Measurements from ENCODE around the gene RIMBP2. TPM values are rescaled to one million over a fixed set of nuclear protein-coding genes. Genes with fewer than 3 reads are reported as not detected.

Gene RIMBP2
- total RNA-seq, 1 donor from 2014 or later: not detected

DNA sequence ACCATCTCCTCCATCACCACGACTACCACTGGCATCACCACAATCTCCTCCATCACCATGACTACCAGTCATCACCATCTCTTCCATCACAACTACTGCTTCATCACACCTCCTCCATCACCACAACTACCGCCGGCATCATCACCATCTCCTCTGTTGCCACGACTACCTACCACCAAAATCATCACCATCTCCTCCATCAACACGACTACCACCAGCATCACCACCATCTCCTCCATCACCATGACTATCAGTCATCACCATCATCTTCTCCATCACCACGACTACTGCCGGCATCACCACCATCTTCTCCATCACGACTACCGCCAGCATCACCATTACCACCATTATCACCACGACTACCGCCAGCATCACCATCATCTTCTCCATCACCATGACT lies 89.5 kb downstream of the RIMBP2 start:
- no peak for DNase-seq

DNA sequence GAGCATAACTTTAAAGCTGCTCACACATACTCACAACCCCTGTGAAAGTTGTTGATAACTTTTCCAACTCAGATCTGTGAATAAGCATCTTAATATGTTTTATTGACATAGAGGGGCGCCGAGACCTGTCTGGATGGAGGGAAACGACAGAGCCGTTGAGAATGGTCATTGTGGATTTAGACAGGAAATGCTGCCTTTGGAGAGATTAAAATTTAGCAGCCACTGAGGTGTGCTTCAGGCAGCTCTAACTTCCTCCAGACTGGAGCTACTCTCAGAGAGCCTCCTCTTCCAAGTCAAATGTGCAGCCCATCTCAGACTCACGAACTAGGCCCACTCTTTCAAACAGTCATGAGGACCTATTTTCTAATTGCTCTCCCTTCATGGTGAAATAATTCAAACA lies 90.9 kb downstream of the RIMBP2 start:
- DNase-seq: no peak

DNA sequence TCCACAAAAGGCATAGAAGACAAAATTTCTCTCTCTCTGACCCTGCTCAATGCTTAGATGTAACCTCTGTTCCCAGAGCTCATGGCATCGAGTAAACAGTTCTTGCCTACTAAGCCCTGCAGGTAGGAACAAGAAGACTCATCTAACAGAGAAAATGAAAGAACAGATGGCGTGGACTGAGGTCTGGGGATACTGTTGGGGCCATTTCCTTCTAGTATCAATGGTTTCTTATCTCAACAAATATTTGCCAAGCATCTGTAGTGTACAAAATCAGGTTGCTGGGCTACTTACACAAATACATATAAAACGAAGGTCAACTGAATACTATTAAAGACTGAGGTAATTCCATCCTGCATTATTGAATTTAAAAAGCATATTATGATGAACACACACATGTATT lies 93.3 kb downstream of the RIMBP2 start:
- DNase-seq: no peak

DNA sequence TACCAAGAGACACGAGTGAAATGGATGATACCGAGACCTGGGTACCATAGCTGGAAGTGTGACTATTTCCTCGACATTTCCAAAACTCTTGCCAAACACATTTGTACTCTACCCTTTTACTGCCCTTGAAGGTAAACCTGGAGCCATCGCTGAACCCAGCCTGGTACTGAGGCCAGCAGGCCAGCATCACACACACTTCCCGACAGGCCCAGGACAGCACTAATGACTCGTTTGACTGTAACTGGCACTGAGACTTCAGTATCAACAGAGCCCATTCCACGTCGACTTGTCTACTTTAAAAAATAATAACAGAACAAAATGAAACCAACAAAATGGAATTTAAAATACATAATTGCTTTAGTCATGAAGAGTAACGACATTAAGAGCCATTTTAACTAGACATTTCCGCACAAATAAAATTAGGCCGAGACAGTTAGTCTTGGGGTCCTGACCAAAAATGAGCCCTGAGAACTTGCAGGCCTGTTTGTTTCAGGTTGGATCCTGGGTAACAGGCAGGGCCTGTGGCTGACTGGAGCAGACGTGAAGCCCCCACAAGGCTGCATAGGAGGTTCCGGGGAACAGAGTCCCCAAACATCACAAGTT lies 94.3 kb downstream of the RIMBP2 start:
- no peak for DNase-seq

- DNase-seq: no peak
Measured at GRCh38 chr12:130620756-130621155, 95.3 kb downstream of the RIMBP2 start.

DNA sequence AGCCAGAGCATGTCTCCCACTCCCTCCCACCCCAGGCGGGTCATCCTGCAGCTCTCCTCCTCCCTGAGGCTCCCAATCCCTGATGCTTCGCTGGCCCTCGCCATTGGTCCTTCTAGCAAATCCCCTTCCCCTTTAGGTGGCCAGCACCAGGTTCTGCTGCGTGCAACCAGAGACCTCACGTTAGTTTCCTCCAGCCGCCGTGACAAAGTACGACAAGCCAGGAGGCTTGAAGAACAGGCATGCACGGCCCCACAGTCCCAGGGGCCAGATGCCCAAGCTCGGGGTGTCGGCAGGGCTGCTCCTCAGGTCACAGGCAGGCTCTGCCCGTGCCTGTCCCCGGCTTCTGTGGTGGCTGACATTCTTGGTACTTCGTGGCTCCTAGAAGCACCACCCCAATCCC lies 95.8 kb downstream of the RIMBP2 start:
- no peak for DNase-seq

DNA sequence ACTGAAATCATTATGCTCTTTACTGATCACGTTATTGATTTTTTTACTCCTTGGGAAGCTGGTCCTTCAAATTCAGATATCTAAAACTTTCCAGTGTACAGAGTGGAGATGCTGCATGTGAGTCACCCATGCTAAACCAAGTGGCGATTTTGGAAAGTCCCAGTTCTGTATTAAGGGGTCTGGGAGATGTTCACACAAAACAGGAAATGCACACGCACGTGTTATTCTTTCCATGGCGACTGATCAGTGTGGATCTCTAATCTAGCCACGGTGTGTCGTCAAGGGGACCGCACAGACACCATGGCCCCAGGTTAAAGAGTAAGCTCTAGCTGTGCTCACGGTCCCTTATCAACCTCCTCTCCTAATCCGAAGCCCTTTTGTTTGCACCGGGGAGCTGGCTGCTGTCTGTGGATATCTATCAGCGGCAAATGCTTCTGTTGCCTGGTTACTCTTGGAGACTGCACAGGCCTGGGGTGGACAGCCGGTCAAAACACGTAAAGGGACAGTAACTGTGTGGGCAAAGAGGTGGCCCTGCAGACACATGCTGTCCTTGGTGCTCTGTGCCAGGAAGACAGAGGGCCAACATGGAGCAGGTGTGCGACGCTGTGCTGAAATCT lies 96.6 kb downstream of the RIMBP2 start:
- DNase-seq: no peak

DNA sequence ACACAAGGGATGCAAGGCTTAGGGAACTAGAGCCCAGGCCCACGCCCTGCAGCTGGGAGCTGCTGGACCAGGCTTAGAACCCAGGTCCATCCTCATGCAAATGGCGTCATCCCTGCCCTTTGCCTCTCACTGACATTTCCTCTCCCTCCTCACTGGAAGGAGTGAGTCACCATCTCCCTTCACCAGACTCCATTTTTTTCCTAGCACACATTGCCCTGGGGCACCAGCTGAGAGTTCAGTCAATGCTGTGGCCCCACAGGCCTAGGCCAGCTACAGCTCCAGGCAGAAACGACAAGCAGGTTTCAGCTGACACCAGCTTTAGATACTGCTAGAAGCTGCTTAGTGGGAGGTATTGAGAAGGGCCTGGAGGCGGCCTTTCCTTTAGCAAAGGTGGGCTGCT lies 98.9 kb downstream of the RIMBP2 start:
- DNase-seq: no peak

- no peak for DNase-seq
Measured at GRCh38 chr12:130615861-130616345, 100.2 kb downstream of the RIMBP2 start.

DNA sequence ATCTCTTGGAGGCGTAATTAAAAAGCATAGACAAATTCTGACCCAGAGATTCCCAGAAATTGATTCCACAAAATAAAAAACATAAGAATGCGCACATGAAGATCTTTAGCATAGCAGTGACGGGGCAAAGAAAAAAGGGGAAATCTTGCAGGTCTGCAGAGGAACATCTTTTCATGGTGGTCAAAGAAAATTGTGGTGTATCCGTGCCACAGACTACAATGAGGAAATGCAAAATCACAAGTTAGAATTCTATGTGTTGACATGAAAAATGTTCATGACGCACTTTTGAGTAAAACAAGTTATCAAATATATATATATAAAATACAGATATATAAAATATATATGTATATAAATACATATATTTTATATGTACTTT lies 101.6 kb downstream of the RIMBP2 start:
- DNase-seq: no peak

DNA sequence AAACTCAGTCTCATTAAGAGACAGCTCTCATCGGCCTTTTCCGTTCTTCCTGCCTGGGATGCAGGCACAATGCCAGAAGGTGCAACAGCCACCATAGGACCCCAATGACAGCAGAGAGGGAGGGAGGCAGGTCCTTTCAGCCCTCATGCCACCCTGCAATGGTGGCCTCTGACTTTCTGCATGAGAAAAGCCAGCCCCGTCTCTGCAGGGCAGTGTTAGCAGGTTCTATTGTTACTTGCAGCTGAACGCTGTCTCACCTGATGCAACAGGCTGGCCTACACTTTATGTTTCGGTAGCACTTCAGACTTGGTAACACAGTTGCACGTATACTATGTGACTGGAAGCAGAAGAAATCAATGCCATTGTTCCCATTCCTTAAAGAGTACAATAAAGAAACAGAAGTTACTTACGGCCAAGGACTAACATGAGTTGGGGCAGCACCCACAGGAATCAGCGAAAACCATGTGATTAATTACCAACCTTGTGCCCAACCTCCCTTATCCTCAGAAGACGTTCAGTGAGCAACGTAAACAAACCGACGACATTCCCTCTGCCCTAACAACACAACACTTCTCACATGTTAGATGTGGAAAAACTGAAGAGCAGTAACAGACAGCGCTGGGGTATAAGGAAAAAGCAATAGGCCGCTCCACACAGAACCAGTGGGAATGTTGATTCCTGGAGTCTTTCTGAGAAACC lies 102.1 kb downstream of the RIMBP2 start:
- no peak for DNase-seq

DNA sequence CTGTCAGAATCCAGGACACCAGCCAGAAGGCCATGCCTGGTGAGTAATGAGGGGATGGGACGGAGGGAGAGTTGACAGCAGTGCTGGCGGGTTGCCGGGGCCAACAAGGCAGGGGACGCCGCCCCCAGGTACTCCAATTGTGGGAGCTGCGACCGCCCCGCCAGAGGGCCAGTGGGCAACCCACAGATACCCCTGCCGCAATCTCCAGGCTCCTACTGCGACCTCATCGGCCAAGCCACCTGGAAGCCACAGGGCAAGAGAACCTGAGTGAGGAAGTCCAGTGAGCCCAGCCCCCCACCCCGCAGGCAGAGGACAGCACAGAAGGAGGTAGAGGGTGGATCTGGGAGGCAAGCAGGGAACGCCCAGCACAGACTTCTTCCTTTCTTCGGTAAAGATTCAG lies 103.0 kb downstream of the RIMBP2 start:
- no peak for DNase-seq

GRCh38 chr12:130611026-130611905 lies 104.8 kb downstream of the RIMBP2 start:
- no peak for DNase-seq

- no peak for DNase-seq
Measured at GRCh38 chr12:130609966-130610365, 106.1 kb downstream of the RIMBP2 start.

DNA sequence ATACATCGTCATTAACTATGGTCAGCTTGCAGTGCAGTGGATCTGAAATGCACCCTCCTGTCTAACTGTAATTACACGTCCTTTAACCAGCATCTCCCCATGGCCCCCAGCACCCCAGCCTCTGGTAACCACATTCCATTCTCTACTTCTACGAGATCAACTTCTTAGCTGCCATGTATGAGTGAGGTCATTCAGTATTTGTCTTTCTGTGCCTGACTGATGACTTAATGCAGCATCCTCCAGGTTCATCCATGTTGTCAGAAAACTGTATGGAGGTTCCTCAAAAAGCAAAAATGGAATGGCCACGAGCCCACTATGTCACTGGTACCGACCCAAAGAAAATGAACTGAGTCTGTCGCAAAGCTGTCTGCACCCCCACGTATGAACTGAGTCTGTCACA lies 107.3 kb downstream of the RIMBP2 start:
- no peak for DNase-seq

GRCh38 chr12:130608132-130608531 lies 108.0 kb downstream of the RIMBP2 start:
- DNase-seq: no peak

- no peak for DNase-seq
Measured at GRCh38 chr12:130606231-130606630, 109.9 kb downstream of the RIMBP2 start.

DNA sequence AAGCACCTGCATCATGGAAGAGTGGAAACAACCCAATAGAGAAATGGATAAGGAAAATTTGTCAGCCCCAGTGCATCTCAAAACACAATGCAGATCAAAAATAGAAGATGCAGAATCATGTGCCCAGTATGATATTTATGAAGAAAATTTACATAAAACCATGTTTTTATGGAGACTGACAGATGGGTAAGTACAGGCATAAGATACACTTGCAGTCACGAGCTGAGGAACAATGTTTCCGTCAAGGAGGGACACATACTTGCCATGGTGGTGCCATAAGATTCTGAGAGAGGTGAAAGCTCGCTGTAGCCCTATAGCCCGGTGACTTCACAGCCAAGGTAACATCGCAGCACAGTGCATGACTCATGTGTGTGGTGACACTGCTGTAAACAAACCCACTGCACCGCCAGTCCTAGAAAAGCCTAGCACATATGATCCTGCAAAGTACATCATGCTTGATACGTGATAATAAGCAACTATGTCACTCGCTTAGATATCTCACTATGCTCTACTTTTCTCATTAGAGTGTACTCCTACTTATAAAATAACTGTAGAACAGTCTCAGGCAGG lies 112.6 kb downstream of the RIMBP2 start:
- DNase-seq: no peak

DNA sequence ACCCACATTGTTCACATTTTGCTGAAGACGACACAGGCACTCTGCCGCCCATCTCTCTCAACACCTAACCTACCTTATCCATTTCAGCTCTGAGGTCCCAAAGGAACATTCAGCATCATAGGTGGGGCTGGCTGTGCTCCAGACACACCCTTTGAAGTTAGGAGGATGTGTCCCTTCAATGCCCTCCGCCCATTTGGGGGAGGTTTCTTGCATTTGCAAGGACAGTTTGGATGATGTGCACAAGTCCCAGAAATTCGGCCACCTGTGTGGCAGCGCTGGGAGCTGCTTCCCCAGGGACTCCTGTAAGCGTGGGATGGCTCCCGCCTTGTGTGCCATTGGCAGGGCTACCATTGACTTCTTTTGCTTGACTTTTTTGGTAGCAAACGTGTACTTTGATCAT lies 113.8 kb downstream of the RIMBP2 start:
- DNase-seq: no peak

DNA sequence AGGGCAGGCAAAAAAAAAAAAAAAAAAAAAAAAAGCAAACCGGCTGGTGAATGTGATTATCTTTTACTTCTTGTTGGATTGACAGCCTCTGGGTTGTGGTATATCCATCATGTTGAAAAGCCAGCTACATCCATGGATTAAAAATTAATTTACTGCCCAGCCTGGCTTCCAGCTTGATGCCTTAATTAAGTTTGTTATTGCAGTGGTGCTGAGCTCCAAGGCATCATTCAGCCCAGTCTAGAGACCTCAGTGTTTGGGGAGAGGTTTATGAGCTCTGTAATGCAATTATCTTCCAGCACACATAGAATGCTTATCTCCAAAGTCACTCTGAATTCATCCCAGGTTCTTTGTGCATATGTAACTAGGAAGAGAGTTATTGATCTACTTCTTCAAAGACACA lies 114.8 kb downstream of the RIMBP2 start:
- no peak for DNase-seq

- no peak for DNase-seq
Measured at GRCh38 chr12:130596241-130596640, 119.9 kb downstream of the RIMBP2 start.

GRCh38 chr12:130595566-130595965 lies 120.5 kb downstream of the RIMBP2 start:
- DNase-seq: no peak

DNA sequence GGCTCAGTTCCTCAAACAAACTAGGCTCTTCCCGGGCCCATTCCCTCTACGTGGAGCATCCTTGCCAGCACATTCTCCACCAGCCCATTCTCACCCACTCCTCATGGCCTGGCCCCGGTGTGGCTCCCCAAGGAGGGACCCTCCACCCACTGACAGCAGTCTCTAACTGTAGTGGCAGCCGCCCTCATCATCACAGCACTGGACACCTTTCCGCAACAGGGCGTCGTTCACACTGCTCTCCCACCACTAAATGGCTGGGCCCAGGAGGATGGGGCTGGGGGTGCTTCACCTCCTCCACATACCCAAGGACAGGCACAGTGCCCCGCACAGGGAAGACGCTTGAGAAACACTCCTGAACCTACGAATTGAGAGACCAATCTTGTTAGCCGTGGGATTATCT lies 123.0 kb downstream of the RIMBP2 start:
- no peak for DNase-seq
